SK-N-SH (cell line): ENCODE results near the gene NELFA. TPM values are rescaled to one million over a fixed set of nuclear protein-coding genes. Genes with fewer than 3 reads are reported as not detected.
A peak's percentile ranks its signal among the peaks of the same experiment; 100 is the strongest.

Source experiments
- CTCF ChIA-PET: fragments of 300-600, 350-600 bp; formaldehyde crosslinking; extraction: SDS; loops from one replicate; lab custom pipeline; 2021; lab: Yijun Ruan, JAX
- POLR2A ChIA-PET: fragments of 350-600 bp; sonication (Branson Sonifier 250); formaldehyde crosslinking; extraction: SDS; loops from one replicate; lab custom pipeline; 2020; ENCODE audit warnings: antibody characterized with exemption, inconsistent platforms; lab: Yijun Ruan, JAX
- DNase-seq: peaks from one replicate; pipeline ENCODE4 v3.0.0; 2012
- H2AFZ ChIP-seq: fragments of 200-600 bp; sonication (generic); 2 replicates; pipeline ENCODE4 v1.8.1; 2016; ENCODE audit warnings: antibody characterized with exemption, mild to moderate bottlenecking, low read depth
- H3F3A ChIP-seq: fragments of 200-600 bp; sonication (generic); replicated peaks from 2 replicates; pipeline ENCODE3; 2016; ENCODE audit warnings: antibody characterized with exemption, mild to moderate bottlenecking; ENCODE audit not compliant: insufficient read depth
- H3K27ac ChIP-seq, 2 experiments: fragments of 200-500 bp in 1 of 2; fragments of 200-600 bp in 1 of 2; sonication (Bioruptor generic) in 1 of 2; sonication (generic), shearing (Covaris generic) in 1 of 2; 2 replicates each; pipeline versions ENCODE4 v1.5.1 to v1.6.1; 2014 to 2016; ENCODE audit warnings: low read depth in 2 of 2, inconsistent platforms in 1 of 2, low read length in 1 of 2, mild to moderate bottlenecking in 1 of 2, mixed read lengths in 1 of 2
- H3K27me3 ChIP-seq: fragments of 200-600 bp; sonication (generic), shearing (Covaris generic); 2 replicates; pipeline ENCODE4 v1.6.1; 2016; ENCODE audit warnings: mixed run types; ENCODE audit not compliant: insufficient read depth
- H3K36me3 ChIP-seq, 2 experiments: fragments of 200-500 bp in 1 of 2; fragments of 200-600 bp in 1 of 2; sonication (Bioruptor generic) in 1 of 2; sonication (generic) in 1 of 2; replicated peaks in 1 of 2; 2 replicates each; pipeline versions ENCODE3 to v1.5.1; 2014 to 2016; ENCODE audit warnings: low read length in 1 of 2, mild to moderate bottlenecking in 1 of 2; ENCODE audit not compliant: insufficient read depth in 2 of 2, control insufficient read depth in 1 of 2
- H3K4me1 ChIP-seq, 2 experiments: fragments of 200-500 bp in 1 of 2; fragments of 200-600 bp in 1 of 2; sonication (Bioruptor generic) in 1 of 2; sonication (generic), shearing (Covaris generic) in 1 of 2; 2 replicates each; pipeline versions ENCODE4 v1.5.1 to v1.6.1; 2014 to 2016; ENCODE audit warnings: low read depth in 1 of 2, low read length in 1 of 2, mixed run types in 1 of 2; ENCODE audit not compliant: insufficient read depth in 2 of 2, control insufficient read depth in 1 of 2
- H3K4me2 ChIP-seq: fragments of 200-600 bp; sonication (generic), shearing (Covaris generic); 2 replicates; pipeline ENCODE4 v1.6.1; 2017; ENCODE audit warnings: mixed run types
- H3K4me3 ChIP-seq, 2 experiments: fragments of 200-500 bp in 1 of 2; fragments of 200-600 bp in 1 of 2; sonication (Bioruptor generic) in 1 of 2; sonication (generic), shearing (Covaris generic) in 1 of 2; 2 replicates each; pipeline versions ENCODE4 v1.5.1 to v1.8.1; 2014 to 2016; ENCODE audit warnings: low read depth in 2 of 2, inconsistent platforms in 1 of 2, low read length in 1 of 2, mild to moderate bottlenecking in 1 of 2, mixed read lengths in 1 of 2, moderate library complexity in 1 of 2
- H3K79me2 ChIP-seq: fragments of 200-600 bp; sonication (generic); 2 replicates; pipeline ENCODE4 v1.8.1; 2017; ENCODE audit warnings: mild to moderate bottlenecking; ENCODE audit not compliant: insufficient read depth
- H3K9ac ChIP-seq: fragments of 200-600 bp; sonication (generic); 2 replicates; pipeline ENCODE4 v1.6.1; 2017; ENCODE audit warnings: mixed run types
- H3K9me2 ChIP-seq: fragments of 200-600 bp; sonication (generic); 2 replicates; pipeline ENCODE4 v1.6.1; 2017; ENCODE audit warnings: mixed run types
- H3K9me3 ChIP-seq: fragments of 200-600 bp; sonication (generic); 2 replicates; pipeline ENCODE4 v1.6.1; 2017; ENCODE audit warnings: mixed run types, mild to moderate bottlenecking, moderate library complexity
- H4K20me1 ChIP-seq: fragments of 200-600 bp; sonication (generic); 2 replicates; pipeline ENCODE4 v1.6.1; 2017; ENCODE audit warnings: mild to moderate bottlenecking, mixed run types; ENCODE audit not compliant: insufficient read depth
- ELF1 ChIP-seq: IDR thresholded peaks from 2 replicates; pipeline ENCODE4 v1.4.0; 2012
- EP300 ChIP-seq, 2 experiments: IDR thresholded peaks; 2 replicates each; pipeline versions ENCODE4 v1.4.0 to v1.6.1; 2012; ENCODE audit warnings: borderline replicate concordance in 1 of 2, low read depth in 1 of 2, low read length in 1 of 2
- GABPA ChIP-seq: IDR thresholded peaks from 2 replicates; pipeline ENCODE4 v1.4.0; 2012; ENCODE audit warnings: low read depth, mild to moderate bottlenecking
- GATA2 ChIP-seq: sonication (generic); formaldehyde crosslinking; IDR thresholded peaks from 2 replicates; pipeline ENCODE4 v1.5.0; 2020; ENCODE audit warnings: mild to moderate bottlenecking, missing genetic modification reagents
- MXI1 ChIP-seq: IDR thresholded peaks from 2 replicates; pipeline ENCODE4 v1.6.1; 2012; ENCODE audit warnings: mild to moderate bottlenecking, low read depth, low read length, improper control_type of control experiment
- POLR2AphosphoS5 ChIP-seq: IDR thresholded peaks from 2 replicates; pipeline ENCODE4 v1.6.1; 2012; ENCODE audit warnings: low read depth, low read length
- WGBS: methylation state at CpG from one replicate; pipeline ENCODE4 v1.1.6; 2017; ENCODE audit warnings: low lambda C conversion rate; 5-methylcytosine and 5-hydroxymethylcytosine counted together
- polyA plus RNA-seq, 3 experiments: library from polyadenylated mRNA; depleted of rRNA; stranded (reverse); fragments of >200 nt; gene quantifications; 2 replicates each; pipeline ENCODE4 v1.2.3, GENCODE V29; 2012
- TF ChIP-seq, protein P1 (sequence below): IDR thresholded peaks from 2 replicates; pipeline ENCODE4; 2012
- TF ChIP-seq, protein P2 (sequence below): IDR thresholded peaks from 2 replicates; pipeline ENCODE4 v1.4.0; 2012; ENCODE audit warnings: low read depth, borderline replicate concordance

The NELFA gene
- polyA plus RNA-seq, 1 of the 3 experiments (the other 2 are of a cell fraction) = 26.8 TPM

DNA sequence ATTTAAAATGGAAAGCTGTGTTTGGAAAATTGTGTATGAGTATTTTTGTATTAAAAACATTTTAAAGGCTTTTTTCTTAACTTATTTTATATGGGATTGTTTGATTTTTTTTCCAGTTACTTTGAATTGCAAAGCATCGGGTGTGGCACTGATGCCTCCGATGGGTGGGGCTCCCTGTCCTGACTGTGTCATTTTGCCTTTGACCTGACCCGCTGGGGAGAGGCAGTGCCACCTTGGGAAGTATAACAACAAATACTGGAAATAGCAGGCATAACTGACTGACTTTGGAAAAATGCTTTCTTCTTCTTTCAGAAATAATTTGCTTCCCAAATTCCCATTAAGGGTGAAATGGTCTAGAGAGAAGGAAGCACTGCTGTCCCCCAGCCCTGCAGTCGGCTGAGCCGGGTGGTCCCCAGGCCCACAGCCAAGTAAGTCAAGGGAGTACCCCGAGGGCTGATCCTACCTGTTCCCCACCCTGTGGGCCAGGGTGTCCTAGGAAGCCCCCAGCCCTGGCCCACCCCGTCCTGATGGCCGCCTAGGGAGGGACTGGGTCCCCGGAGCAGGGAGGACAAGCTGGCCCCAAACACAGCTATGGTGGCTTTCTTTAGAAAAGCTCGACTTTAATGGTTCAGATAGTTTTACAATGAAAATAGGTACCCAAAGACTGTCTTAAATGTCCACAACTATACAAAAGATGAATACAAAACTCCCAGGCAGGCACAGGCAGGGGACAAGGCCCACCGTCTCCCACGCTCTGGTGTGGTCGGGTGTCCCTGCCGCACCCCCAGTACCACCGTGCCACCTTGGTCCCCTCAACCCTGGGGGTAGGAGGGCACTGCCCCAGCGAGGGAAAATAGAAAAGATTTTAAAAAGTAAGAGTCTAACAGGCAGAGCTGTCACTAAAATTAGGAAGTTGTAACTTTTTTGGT is 26.4 kb downstream of the NELFA start:
- TF ChIP-seq POLR2AphosphoS5 (no peak), GABPA (no peak), EP300 (IDR thresholded peaks at IDR 0.05; ENCODE audit: borderline replicate concordance in 1 of 2, low read depth in 1 of 2, low read length in 1 of 2) (no peak)
- TF ChIP-seq, protein P1, sequence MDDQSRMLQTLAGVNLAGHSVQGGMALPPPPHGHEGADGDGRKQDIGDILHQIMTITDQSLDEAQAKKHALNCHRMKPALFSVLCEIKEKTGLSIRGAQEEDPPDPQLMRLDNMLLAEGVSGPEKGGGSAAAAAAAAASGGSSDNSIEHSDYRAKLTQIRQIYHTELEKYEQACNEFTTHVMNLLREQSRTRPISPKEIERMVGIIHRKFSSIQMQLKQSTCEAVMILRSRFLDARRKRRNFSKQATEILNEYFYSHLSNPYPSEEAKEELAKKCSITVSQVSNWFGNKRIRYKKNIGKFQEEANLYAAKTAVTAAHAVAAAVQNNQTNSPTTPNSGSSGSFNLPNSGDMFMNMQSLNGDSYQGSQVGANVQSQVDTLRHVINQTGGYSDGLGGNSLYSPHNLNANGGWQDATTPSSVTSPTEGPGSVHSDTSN = no peak
- Histone ChIP-seq H3K27me3 (no peaks in the 10 kb centered on the region), H3K4me1 (peaks cover 0 to 24% of the 10 kb centered on the region in 2 experiments; a peak in 1 of 4 replicates), H4K20me1 (no peaks in the 10 kb centered on the region), H3K79me2 (no peaks in the 10 kb centered on the region), H3K27ac (no peak overlapping the region; a peak in 1 of 4 replicates), H3K9me3 (no peaks in the 10 kb centered on the region), H2AFZ (no peak overlapping the region), H3F3A (peaks cover 32% of the 10 kb centered on the region), H3K9me2 (no peaks in the 10 kb centered on the region), H3K4me2 (no peak overlapping the region), H3K36me3 (peaks cover 17 to 86% of the 10 kb centered on the region in 2 experiments), H3K4me3 (no peak overlapping the region), H3K9ac (no peak overlapping the region)
- POLR2A ChIA-PET = no interaction called here
- CTCF ChIA-PET = interaction anchor here (0.5 to 1.7 kb wide), 2 partner anchors 25 to 31 kb away, joined by 3 to 5 read pairs; no protein-coding TSS in a partner anchor
- DNase-seq = no peak
- 95% methylated on average over 13 of the region's 16 CpGs for WGBS

DNA sequence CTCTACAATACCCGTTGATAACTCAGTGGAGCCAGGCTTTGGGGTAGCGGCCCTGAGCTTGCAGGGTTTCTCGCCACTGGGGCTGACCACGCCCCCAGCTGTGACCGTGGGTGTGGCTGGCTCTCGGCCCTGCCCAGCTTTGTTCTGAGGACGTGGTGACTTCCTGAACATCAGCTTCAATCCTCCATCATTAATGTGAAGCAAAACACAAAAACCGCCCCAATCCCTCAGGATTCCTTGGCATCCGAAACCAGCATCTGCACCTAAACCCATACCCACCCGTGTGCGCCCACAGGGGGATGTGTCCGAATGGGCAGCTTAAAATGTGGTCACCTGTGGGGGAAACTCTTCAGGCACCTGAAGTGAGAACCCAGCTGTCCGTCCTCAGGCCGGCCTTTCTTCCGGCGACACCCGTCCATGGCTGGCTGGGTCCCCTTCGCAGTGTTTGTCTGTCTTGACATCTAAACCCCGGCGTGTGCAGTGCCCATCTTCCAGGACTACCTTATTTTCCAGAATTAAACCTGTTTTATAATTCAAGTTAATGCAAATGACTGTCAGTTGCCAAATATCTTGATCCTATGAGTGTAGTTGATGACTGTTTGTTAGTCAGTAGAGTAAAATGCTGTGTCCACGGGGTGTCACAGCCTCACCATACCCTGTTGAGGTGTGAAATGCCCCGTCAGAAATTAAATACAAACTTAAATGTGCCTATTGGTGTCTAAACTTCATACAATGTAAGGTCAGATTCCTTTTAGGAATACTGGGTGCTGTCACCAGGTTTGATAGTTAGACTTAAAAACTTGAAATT is 27.3 kb downstream of the NELFA start:
- Histone ChIP-seq H3K9me2 (no peaks in the 10 kb centered on the region), H3K9me3 (no peaks in the 10 kb centered on the region), H4K20me1 (no peaks in the 10 kb centered on the region), H3K79me2 (no peaks in the 10 kb centered on the region), H3K4me1 (peaks cover 0 to 24% of the 10 kb centered on the region in 2 experiments; a peak in 1 of 4 replicates), H3K4me2 (no peak overlapping the region), H2AFZ (no peak overlapping the region), H3K27ac (no peak overlapping the region; a peak in 1 of 4 replicates), H3F3A (peaks cover 32% of the 10 kb centered on the region), H3K9ac (no peak overlapping the region), H3K27me3 (no peaks in the 10 kb centered on the region), H3K4me3 (no peak overlapping the region), H3K36me3 (peaks cover 17 to 86% of the 10 kb centered on the region in 2 experiments)
- ChIA-PET CTCF (interaction anchor here (0.9 kb wide), 1 partner anchor 30 kb away, joined by 3 read pairs; no protein-coding TSS in a partner anchor), POLR2A (no interaction called here)
- WGBS = 91% methylated on average over 19 of the region's 22 CpGs
- TF ChIP-seq, protein P2, sequence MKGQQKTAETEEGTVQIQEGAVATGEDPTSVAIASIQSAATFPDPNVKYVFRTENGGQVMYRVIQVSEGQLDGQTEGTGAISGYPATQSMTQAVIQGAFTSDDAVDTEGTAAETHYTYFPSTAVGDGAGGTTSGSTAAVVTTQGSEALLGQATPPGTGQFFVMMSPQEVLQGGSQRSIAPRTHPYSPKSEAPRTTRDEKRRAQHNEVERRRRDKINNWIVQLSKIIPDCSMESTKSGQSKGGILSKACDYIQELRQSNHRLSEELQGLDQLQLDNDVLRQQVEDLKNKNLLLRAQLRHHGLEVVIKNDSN = no peak
- TF ChIP-seq GATA2 (CRISPR knock-in tag) = no peak
- no peak for TF ChIP-seq ELF1
- TF ChIP-seq MXI1 = no peak
- DNase-seq = peak; percentile 67
